ENCODE results near the gene ALG1.
"Not testable (repeated sequence)": the region's sequence is repeated elsewhere in the genome, so short reads cannot be mapped to it uniquely, and the experiment has no call there.

The ALG1 gene

GRCh38 chr16:5070431-5071186 is 1.0 kb upstream of the ALG1 start:
- peak overlapping the region in 10 of 21 experiments; percentile 71 to 94 (median 86) for H3K27ac ChIP-seq
- no peak overlapping the region for H3K4me3 ChIP-seq

GRCh38 chr16:5071341-5071680 is 332 bp upstream of the ALG1 start:
- H3K4me3 ChIP-seq: peak overlapping the region; percentile 49 to 91 (median 69)

GRCh38 chr16:5072334-5073278 is 963 bp downstream of the ALG1 start:
- peak overlapping the region; percentile 49 to 91 (median 69) for H3K4me3 ChIP-seq
- peak overlapping the region in 20 of 21 experiments; percentile 65 to 94 (median 84) for H3K27ac ChIP-seq

More at GRCh38 chr16:5071341-5071680, 332 bp upstream of the ALG1 start:
- peak overlapping the region; percentile 24 to 94 (median 84) for H3K27ac ChIP-seq

GRCh38 chr16:5073279-5073629 is 1.6 kb downstream of the ALG1 start:
- no peak overlapping the region for H3K4me3 ChIP-seq
- H3K27ac ChIP-seq: no peak overlapping the region

- not testable (repeated sequence) for H3K4me3 ChIP-seq, H3K27ac ChIP-seq
Observed at GRCh38 chr16:5073771-5074170, 2.1 kb downstream of the ALG1 start.

- Histone ChIP-seq H3K4me3 (no peak overlapping the region), H3K27ac (no peak overlapping the region)
Observed at GRCh38 chr16:5075637-5076036, 4.0 kb downstream of the ALG1 start.

GRCh38 chr16:5077304-5077703 is 5.7 kb downstream of the ALG1 start:
- Histone ChIP-seq H3K27ac (no peak overlapping the region), H3K4me3 (no peak overlapping the region)

- Histone ChIP-seq H3K27ac (no peak overlapping the region), H3K4me3 (no peak overlapping the region)
Observed at GRCh38 chr16:5078626-5079025, 7.0 kb downstream of the ALG1 start.

GRCh38 chr16:5080461-5080860 is 8.8 kb downstream of the ALG1 start:
- H3K4me3 ChIP-seq, H3K27ac ChIP-seq: not testable (repeated sequence)

GRCh38 chr16:5080996-5081395 is 9.4 kb downstream of the ALG1 start:
- H3K4me3 ChIP-seq, H3K27ac ChIP-seq: not testable (repeated sequence)

- not testable (repeated sequence) for H3K27ac ChIP-seq, H3K4me3 ChIP-seq
Observed at GRCh38 chr16:5083646-5084045, 12.0 kb downstream of the ALG1 start.

GRCh38 chr16:5084099-5084731 is 12.6 kb downstream of the ALG1 start:
- not testable (repeated sequence) for H3K27ac ChIP-seq, H3K4me3 ChIP-seq

GRCh38 chr16:5084802-5085201 is 13.2 kb downstream of the ALG1 start:
- not testable (repeated sequence) for H3K4me3 ChIP-seq, H3K27ac ChIP-seq

GRCh38 chr16:5085716-5086115 is 14.1 kb downstream of the ALG1 start:
- H3K27ac ChIP-seq, H3K4me3 ChIP-seq: not testable (repeated sequence)

- H3K27ac ChIP-seq, H3K4me3 ChIP-seq: not testable (repeated sequence)
Observed at GRCh38 chr16:5088086-5088790, 16.6 kb downstream of the ALG1 start.

- H3K27ac ChIP-seq, H3K4me3 ChIP-seq: not testable (repeated sequence)
Observed at GRCh38 chr16:5088936-5089335, 17.3 kb downstream of the ALG1 start.

- not testable (repeated sequence) for H3K4me3 ChIP-seq, H3K27ac ChIP-seq
Observed at GRCh38 chr16:5089911-5090555, 18.4 kb downstream of the ALG1 start.

- H3K4me3 ChIP-seq, H3K27ac ChIP-seq: not testable (repeated sequence)
Observed at GRCh38 chr16:5090592-5090991, 18.9 kb downstream of the ALG1 start.

- H3K4me3 ChIP-seq, H3K27ac ChIP-seq: not testable (repeated sequence)
Observed at GRCh38 chr16:5093081-5093480, 21.4 kb downstream of the ALG1 start.

All from skin epidermis (tissue), 12 donors.